HS-27A (cell line): ENCODE data around the gene SRI.
"Not testable (repeated sequence)": the region's sequence is repeated elsewhere in the genome, so short reads cannot be mapped to it uniquely, and the experiment has no call there.

Source experiments
- DNase-seq: peaks from one replicate; pipeline ENCODE4 v3.0.0-alpha.2; 2012; ENCODE audit warnings: low read depth, missing footprints

SRI gene, protein sequence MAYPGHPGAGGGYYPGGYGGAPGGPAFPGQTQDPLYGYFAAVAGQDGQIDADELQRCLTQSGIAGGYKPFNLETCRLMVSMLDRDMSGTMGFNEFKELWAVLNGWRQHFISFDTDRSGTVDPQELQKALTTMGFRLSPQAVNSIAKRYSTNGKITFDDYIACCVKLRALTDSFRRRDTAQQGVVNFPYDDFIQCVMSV

GRCh38 chr7:88219781-88220747 lies at the start of gene SRI:
SRI (minus strand) TSS chr7:88220038; CDS start chr7:88220026, 12 bp downstream.
- peak; percentile 57 for DNase-seq

GRCh38 chr7:88269586-88269985 lies 49.7 kb upstream of the SRI start:
- DNase-seq: no peak

- DNase-seq: no peak
Measured at GRCh38 chr7:88268858-88269257, 49.0 kb upstream of the SRI start.

GRCh38 chr7:88268051-88268450 lies 48.2 kb upstream of the SRI start:
- no peak for DNase-seq

DNA sequence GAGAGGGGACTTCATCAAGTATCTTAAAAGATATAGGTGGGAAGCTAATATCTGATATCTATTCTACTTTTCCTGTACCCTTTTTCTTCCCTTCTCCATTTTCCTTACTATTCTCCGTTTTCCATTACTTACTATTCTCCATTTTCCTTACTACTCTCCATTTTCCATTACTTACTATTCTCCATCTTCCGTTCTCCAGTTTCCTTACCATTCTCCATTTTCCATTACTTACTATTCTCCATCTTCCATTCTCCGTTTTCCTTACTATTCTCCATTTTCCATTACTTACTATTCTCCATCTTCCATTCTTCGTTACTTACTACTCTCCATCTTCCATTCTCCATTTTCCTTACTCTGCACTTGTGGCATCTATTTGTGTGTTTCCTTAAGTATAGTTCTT lies 47.6 kb upstream of the SRI start:
- no peak for DNase-seq

- not testable (repeated sequence) for DNase-seq
Measured at GRCh38 chr7:88264987-88265386, 45.1 kb upstream of the SRI start.

DNA sequence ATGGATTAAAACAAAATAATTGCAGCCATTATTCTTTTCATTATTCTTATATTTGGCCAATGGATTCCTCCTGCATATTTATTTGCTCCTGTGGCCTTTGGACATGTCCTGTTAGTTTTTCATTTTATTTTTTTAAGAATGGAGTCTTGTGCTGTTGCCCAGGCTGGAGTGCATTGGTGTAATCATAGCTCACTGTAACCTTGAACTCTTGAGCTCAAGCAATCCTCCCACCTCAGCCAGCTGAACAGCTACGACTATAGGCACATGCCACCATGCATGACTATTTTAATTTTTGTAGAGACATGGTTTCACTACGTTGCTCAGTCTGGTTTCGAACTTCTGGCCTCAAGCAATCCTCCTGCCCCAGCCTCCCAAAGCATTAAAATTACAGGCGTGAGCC lies 42.7 kb upstream of the SRI start:
- DNase-seq: no peak

GRCh38 chr7:88260719-88261118 lies 40.9 kb upstream of the SRI start:
- no peak for DNase-seq

DNA sequence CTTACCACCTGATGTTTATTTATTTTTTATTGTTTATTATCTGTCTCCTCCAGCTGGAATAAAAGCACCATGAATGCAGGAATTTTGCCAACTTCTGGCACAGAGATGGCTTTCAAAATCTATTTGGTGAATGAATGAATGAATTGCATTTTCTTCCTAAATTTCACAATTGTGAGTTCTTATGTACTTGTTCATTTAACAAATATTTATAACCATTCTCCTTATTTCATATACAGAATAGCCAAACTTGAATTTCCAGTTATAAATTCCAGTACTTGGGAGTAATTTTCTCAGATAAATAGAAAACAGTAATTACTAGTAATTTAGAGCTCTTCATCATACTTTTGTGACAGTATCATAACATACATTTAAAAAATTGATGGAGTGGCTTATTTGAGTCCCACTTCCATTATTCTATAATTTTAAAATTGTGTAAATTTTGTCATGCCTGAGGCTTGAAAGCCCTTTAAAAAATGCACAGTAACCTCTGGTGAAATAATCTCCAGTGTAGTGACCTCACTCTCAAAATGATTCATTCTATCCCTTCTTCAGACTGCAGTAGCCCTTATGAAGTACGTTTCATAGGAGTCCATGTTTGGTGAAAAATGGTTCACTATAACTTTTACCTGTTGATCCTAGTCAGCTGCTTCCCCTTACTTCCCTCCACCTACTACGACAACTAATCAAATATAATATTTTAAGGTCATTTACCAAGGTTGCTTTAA lies 40.0 kb upstream of the SRI start:
- DNase-seq: no peak

DNA sequence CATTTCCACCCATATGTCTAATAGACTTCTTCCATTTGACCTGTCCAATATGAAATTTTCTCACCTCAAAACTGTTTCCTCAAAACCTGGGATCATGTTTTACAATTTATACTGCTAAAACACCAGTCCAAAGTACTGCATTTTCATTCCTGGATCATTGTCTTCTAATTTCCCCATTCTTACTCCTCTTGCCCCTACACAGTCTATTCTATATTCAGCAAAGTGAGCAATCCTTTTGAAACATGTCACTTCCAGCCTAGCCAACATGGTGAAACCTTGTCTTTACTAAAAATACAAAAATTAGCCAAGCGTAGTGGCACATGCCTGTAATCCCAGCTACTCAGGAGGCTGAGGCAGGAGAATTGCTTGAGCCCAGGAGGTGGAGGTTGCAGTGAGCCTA lies 38.5 kb upstream of the SRI start:
- DNase-seq: not testable (repeated sequence)

- no peak for DNase-seq
Measured at GRCh38 chr7:88256906-88257305, 37.1 kb upstream of the SRI start.

- DNase-seq: peak; percentile 83
Measured at GRCh38 chr7:88254721-88255424, 35.0 kb upstream of the SRI start.

DNA sequence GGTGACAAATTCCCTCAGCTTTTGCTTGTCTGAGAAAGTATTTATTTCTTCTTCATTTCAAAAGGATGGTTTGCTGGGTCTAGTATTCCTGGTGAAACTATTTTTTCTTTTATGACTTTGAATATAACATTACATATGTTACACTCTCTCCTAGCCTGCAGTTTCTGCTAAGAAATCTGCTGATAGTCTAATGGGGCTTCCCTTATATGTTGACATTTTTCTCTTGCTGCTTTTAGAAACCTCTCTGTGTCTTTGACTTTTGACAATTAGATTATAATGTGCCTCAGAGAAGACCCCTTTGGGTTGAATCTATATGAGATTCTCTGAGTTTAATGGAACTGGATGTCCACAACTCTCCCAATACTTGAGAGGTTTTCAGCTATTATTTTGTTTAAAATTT lies 33.8 kb upstream of the SRI start:
- DNase-seq: no peak

DNA sequence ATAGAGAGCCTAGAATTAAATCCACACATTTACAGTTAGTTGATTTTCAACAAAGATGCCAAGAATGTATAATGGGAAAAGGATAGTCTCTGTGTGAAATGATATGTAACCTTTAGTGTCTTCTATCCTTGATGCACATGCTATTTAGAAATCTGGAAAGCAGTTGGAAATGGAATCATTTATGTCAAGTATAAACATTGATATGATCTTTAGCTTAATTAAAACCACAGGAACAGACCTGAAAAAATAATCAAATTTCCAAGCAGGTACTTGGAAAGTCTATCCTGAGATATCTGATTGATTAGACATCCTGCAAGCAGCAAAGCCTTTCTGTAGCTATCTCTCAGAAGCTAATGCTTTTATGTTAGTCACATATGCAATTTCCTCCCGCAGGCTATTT lies 24.4 kb upstream of the SRI start:
- no peak for DNase-seq

GRCh38 chr7:88243345-88243909 lies 23.6 kb upstream of the SRI start:
- DNase-seq: no peak

GRCh38 chr7:88239852-88240251 lies 20.0 kb upstream of the SRI start:
- DNase-seq: no peak

DNA sequence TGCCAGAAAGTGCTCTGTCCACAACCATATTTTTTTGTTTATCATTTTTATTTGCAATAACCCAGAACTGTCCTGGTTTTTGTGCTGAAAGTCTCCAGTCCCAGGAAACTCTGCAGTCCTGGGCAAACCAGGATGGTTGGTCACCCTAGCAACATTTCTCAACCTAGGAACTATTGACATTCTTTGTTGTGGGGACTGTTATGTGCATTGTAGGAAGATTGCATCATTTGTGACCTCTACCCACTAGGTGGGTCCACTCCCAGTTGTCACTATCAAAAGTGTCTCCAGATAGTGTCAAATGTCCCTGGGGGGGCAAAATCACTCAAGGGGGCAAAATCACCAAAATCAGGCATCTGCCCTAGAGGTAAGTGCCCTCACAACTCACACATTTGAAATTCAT lies 14.0 kb upstream of the SRI start:
- no peak for DNase-seq

DNA sequence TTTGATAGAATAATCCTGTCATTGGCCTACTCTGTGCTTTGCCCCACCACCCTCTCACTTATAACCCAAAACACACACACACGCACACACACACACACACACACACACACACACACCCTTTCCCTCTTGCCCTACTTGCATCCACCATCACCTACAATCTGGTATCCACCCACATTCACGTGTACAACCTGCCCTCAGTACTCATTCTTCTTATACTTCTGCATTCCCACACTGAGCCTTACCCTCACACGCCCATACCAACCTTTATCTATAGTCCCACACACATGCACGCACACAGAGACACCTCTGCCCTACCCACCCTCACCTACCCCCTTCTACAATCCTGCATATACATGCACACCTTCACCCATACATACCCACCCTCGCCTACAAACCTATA lies 10.8 kb upstream of the SRI start:
- DNase-seq: no peak

DNA sequence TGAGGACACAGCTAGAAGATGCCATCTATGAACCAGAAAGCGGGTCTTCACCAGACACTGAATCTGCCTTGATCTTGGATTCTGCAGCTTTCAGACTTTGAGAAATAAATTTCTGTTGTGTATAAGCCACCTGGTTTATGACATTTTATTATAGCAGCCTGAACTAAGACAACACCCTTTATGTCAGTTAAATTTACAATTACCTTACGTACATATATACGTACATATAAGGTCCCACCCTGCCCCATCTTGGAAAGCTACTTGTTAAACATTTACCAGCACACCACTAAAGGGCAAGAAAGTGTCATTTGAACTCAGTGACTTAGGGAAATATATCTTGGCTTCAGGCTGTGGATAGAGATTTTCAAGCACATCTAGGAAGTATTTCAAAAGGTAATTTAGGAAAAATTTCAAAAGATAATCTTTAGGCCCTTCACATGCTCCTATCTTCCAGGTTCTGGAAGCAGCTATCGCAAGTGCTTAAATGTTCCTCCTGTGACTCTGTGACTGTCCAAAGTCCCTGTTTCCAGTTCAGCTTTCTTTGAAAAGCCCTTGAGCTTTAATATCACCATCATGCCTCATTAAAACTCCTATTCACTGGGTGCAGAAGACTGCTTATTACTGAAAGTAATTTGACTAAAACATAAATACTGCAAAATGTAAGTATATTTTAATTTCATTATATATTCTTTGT lies 9.6 kb upstream of the SRI start:
- DNase-seq: no peak

- DNase-seq: peak; percentile 48
Measured at GRCh38 chr7:88226886-88227516, 7.2 kb upstream of the SRI start.

DNA sequence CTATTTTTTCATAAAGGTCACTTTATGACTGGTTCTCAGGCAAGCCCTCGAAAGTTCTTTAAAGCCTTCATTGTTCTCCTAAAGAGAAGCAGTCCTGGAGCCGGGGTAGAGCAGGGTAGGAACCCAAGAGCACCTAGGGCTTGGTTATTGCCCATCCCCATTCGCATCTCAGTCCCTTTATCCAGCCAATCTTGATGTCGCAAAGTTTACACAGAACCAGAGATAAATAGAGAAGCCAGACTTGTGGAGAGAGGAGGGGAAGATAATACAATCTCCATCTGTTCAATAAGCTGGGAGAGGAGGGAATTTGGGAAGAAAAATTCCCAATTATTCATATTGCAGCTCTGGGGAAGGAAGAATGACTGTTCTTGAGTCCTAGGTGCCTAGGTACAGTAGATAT lies 6.4 kb upstream of the SRI start:
- no peak for DNase-seq
